ENCODE data around the gene PTPRU.

The PTPRU gene

DNA sequence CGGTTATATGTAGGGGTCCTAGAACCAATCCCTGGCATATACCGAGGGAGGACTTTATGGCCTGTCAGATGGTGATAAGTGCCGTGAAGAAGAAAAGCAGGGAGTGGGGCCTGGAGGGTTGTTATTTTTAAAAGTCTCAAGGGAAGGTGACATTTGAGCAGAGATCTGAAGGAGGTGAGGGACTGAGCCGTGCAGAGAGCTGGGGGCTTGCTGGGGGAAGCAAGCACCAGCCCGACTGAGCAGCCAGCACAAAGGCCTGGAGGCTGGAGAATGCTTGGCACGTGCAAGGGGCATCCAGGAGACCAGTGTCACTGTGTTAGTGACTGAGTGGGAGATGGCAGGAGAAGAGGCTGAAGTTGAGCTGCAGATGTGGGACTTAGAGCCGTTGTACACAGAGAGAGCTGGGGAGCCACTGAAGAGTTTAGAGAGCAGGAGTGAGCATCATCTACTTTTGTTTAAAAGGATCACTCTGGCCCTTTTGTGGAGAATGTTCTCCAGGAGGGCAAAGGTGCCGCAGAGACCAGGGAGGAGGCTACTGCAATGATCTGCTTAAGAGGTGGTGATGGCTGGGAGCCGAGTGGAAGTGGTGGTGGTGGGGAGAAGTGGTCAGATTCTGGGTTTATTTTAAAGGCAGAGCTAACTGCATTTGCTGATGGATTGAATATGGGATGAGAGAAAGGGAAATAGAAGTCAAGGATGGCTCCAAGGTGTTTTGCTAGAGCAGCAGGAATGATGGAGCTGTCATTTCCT, 31.2 kb downstream of the PTPRU start:
- H3K9me3 ChIP-seq (ENCODE audit: control insufficient read depth, low read length), result no peaks in the 10 kb centered on the region
- H3K4me3 ChIP-seq (ENCODE audit: extremely low read depth, insufficient read depth, low read length, poor library complexity, severe bottlenecking), result no peak overlapping the region

GRCh38 chr1:29269382-29269781, 33.1 kb downstream of the PTPRU start:
- H3K27ac ChIP-seq (ENCODE audit: low read depth, low read length, severe bottlenecking), result no peak overlapping the region
- 85 to 95% methylated on average over 5 to 7 of the region's 8 CpGs for WGBS, 2 experiments (ENCODE audit: insufficient coverage in 2 of 2)
- H3K36me3 ChIP-seq (ENCODE audit: control insufficient read depth, insufficient read depth, low read length), result peaks cover 12% of the 10 kb centered on the region
- H3K4me3 ChIP-seq (ENCODE audit: extremely low read depth, insufficient read depth, low read length, poor library complexity, severe bottlenecking), result no peak overlapping the region
- H3K4me1 ChIP-seq (ENCODE audit: control insufficient read depth, insufficient read depth, low read length, poor library complexity, severe bottlenecking), result peaks cover 15% of the 10 kb centered on the region
- H3K9me3 ChIP-seq (ENCODE audit: control insufficient read depth, low read length), result no peaks in the 10 kb centered on the region

More for the DNA sequence above, 31.2 kb downstream of the PTPRU start:
- no peak overlapping the region for H3K27ac ChIP-seq (ENCODE audit: low read depth, low read length, severe bottlenecking)
- H3K36me3 ChIP-seq (ENCODE audit: control insufficient read depth, insufficient read depth, low read length), result peaks cover 20% of the 10 kb centered on the region
- H3K4me1 ChIP-seq (ENCODE audit: control insufficient read depth, insufficient read depth, low read length, poor library complexity, severe bottlenecking), result peaks cover 13% of the 10 kb centered on the region
- WGBS, 2 experiments (ENCODE audit: insufficient coverage in 2 of 2), result 88 to 90% methylated on average over 8 to 9 of the region's 9 CpGs

- Histone ChIP-seq H3K4me1 (ENCODE audit: control insufficient read depth, insufficient read depth, low read length, poor library complexity, severe bottlenecking) (peaks cover 15% of the 10 kb centered on the region), H3K9me3 (ENCODE audit: control insufficient read depth, low read length) (no peaks in the 10 kb centered on the region), H3K4me3 (ENCODE audit: extremely low read depth, insufficient read depth, low read length, poor library complexity, severe bottlenecking) (no peak overlapping the region), H3K36me3 (ENCODE audit: control insufficient read depth, insufficient read depth, low read length) (peaks cover 19% of the 10 kb centered on the region), H3K27ac (ENCODE audit: low read depth, low read length, severe bottlenecking) (peak overlapping the region; percentile 75)
- 100% methylated on average over 1 to 2 of the region's 3 CpGs for WGBS, 2 experiments (ENCODE audit: insufficient coverage in 2 of 2)
Observed at GRCh38 chr1:29270929-29271521, 34.7 kb downstream of the PTPRU start.

DNA sequence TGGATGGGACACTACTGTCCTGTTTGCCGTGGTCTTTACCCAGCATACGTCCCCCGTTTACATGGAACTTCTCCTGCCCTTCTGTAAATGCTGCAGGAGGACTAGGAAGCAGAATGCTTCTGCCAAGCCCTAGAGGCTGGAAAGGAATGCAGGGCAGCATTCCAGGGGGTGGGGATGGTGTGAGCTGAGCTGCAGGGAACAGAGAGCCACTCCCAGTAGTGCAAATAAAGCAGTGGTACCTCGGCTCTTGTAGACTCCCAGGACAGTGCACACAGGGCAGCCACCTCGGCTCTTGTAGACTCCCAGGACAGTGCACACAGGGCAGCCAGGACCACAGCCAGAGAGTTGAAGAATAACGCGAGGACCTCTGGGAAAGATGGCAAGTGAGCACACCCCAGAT, 35.4 kb downstream of the PTPRU start:
- no peaks in the 10 kb centered on the region for H3K9me3 ChIP-seq (ENCODE audit: control insufficient read depth, low read length)
- no peak overlapping the region for H3K4me3 ChIP-seq (ENCODE audit: extremely low read depth, insufficient read depth, low read length, poor library complexity, severe bottlenecking)
- H3K4me1 ChIP-seq (ENCODE audit: control insufficient read depth, insufficient read depth, low read length, poor library complexity, severe bottlenecking), result peaks cover 15% of the 10 kb centered on the region
- 10 to 11% methylated on average over 5 to 6 of the region's 7 CpGs for WGBS, 2 experiments (ENCODE audit: insufficient coverage in 2 of 2)
- H3K36me3 ChIP-seq (ENCODE audit: control insufficient read depth, insufficient read depth, low read length), result peaks cover 26% of the 10 kb centered on the region
- peak overlapping the region; percentile 75 for H3K27ac ChIP-seq (ENCODE audit: low read depth, low read length, severe bottlenecking)

GRCh38 chr1:29272147-29272907, 36.0 kb downstream of the PTPRU start:
- 67% methylated on average over 2 to 3 of the region's 6 CpGs for WGBS, 2 experiments (ENCODE audit: insufficient coverage in 2 of 2)
- H3K36me3 ChIP-seq (ENCODE audit: control insufficient read depth, insufficient read depth, low read length), result peaks cover 31% of the 10 kb centered on the region
- no peak overlapping the region for H3K4me3 ChIP-seq (ENCODE audit: extremely low read depth, insufficient read depth, low read length, poor library complexity, severe bottlenecking)
- no peaks in the 10 kb centered on the region for H3K9me3 ChIP-seq (ENCODE audit: control insufficient read depth, low read length)
- H3K27ac ChIP-seq (ENCODE audit: low read depth, low read length, severe bottlenecking), result peak overlapping the region; percentile 75
- H3K4me1 ChIP-seq (ENCODE audit: control insufficient read depth, insufficient read depth, low read length, poor library complexity, severe bottlenecking), result peaks cover 15% of the 10 kb centered on the region

DNA sequence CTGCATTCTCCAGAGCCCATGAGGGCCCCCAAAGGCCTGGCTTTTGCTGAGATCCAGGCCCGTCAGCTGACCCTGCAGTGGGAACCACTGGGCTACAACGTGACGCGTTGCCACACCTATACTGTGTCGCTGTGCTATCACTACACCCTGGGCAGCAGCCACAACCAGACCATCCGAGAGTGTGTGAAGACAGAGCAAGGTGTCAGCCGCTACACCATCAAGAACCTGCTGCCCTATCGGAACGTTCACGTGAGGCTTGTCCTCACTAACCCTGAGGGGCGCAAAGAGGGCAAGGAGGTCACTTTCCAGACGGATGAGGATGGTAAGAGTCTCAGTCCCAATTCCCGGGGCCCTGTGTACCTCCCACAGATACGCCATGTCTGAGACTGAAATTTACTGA, 39.1 kb downstream of the PTPRU start:
- 94 to 98% methylated on average over 11 to 12 of the region's 14 CpGs for WGBS, 2 experiments (ENCODE audit: insufficient coverage in 2 of 2)
- Histone ChIP-seq H3K9me3 (ENCODE audit: control insufficient read depth, low read length) (no peaks in the 10 kb centered on the region), H3K36me3 (ENCODE audit: control insufficient read depth, insufficient read depth, low read length) (peaks cover 41% of the 10 kb centered on the region)

GRCh38 chr1:29278124-29278523, 41.8 kb downstream of the PTPRU start:
- WGBS, 2 experiments (ENCODE audit: insufficient coverage in 2 of 2), result 88 to 92% methylated on average over 3 of the region's 3 CpGs
- peaks cover 42% of the 10 kb centered on the region for H3K36me3 ChIP-seq (ENCODE audit: control insufficient read depth, insufficient read depth, low read length)
- no peaks in the 10 kb centered on the region for H3K9me3 ChIP-seq (ENCODE audit: control insufficient read depth, low read length)
- no peak overlapping the region for H3K4me3 ChIP-seq (ENCODE audit: extremely low read depth, insufficient read depth, low read length, poor library complexity, severe bottlenecking)
- H3K4me1 ChIP-seq (ENCODE audit: control insufficient read depth, insufficient read depth, low read length, poor library complexity, severe bottlenecking), result peaks cover 7% of the 10 kb centered on the region
- H3K27ac ChIP-seq (ENCODE audit: low read depth, low read length, severe bottlenecking), result no peak overlapping the region

More for the DNA sequence above, 39.1 kb downstream of the PTPRU start:
- Histone ChIP-seq H3K27ac (ENCODE audit: low read depth, low read length, severe bottlenecking) (no peak overlapping the region), H3K4me1 (ENCODE audit: control insufficient read depth, insufficient read depth, low read length, poor library complexity, severe bottlenecking) (peaks cover 18% of the 10 kb centered on the region), H3K4me3 (ENCODE audit: extremely low read depth, insufficient read depth, low read length, poor library complexity, severe bottlenecking) (no peak overlapping the region)

GRCh38 chr1:29279406-29279805, 43.1 kb downstream of the PTPRU start:
- Histone ChIP-seq H3K36me3 (ENCODE audit: control insufficient read depth, insufficient read depth, low read length) (peaks cover 42% of the 10 kb centered on the region), H3K4me3 (ENCODE audit: extremely low read depth, insufficient read depth, low read length, poor library complexity, severe bottlenecking) (no peak overlapping the region), H3K9me3 (ENCODE audit: control insufficient read depth, low read length) (no peaks in the 10 kb centered on the region), H3K27ac (ENCODE audit: low read depth, low read length, severe bottlenecking) (no peak overlapping the region), H3K4me1 (ENCODE audit: control insufficient read depth, insufficient read depth, low read length, poor library complexity, severe bottlenecking) (peaks cover 9% of the 10 kb centered on the region)
- WGBS, 2 experiments (ENCODE audit: insufficient coverage in 2 of 2), result 94 to 97% methylated on average over 12 to 13 of the region's 13 CpGs

- peaks cover 41% of the 10 kb centered on the region for H3K36me3 ChIP-seq (ENCODE audit: control insufficient read depth, insufficient read depth, low read length)
- H3K27ac ChIP-seq (ENCODE audit: low read depth, low read length, severe bottlenecking), result no peak overlapping the region
- H3K9me3 ChIP-seq (ENCODE audit: control insufficient read depth, low read length), result no peaks in the 10 kb centered on the region
- 98 to 100% methylated on average over 7 to 10 of the region's 11 CpGs for whole genome bisulfite sequencing, 2 experiments (ENCODE audit: insufficient coverage in 2 of 2)
- no peak overlapping the region for H3K4me3 ChIP-seq (ENCODE audit: extremely low read depth, insufficient read depth, low read length, poor library complexity, severe bottlenecking)
- H3K4me1 ChIP-seq (ENCODE audit: control insufficient read depth, insufficient read depth, low read length, poor library complexity, severe bottlenecking), result peaks cover 9% of the 10 kb centered on the region
Observed at GRCh38 chr1:29279951-29280391, 43.6 kb downstream of the PTPRU start.

DNA sequence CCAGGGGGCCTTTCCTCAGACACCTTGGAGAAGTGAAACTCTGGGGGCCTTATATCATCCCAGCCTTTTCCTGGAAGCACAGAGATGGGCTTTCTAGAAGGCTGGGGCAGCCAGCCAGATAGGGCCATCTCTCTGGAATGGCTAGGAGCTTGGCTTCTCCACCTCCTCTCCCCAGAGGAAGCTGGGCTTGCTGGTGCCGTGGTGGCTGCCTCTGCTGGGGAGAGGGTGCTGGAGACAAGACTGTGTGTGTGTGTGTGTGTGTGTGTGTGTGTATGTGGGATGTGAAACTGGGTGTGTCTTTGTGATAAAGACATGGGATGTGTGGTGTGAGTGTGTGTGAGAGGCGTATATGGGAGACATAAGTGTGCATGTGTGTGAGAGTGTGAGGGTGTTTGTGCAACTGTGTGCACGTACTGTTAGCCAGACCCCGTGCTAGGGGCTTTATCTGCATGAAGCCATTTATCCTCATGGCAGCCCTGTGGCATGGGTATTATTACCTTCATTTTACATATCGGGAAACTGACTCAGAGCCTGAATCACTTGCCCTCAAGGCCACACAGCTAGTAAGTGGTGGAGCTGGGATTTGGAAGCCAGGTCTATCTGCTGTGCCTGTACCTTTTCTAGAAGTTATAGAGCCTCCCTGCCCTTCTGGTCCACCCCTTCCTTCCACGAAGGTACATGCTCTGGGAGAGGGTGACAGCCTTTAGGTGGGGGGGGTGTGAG, 44.2 kb downstream of the PTPRU start:
- Histone ChIP-seq H3K4me1 (ENCODE audit: control insufficient read depth, insufficient read depth, low read length, poor library complexity, severe bottlenecking) (peaks cover 9% of the 10 kb centered on the region), H3K36me3 (ENCODE audit: control insufficient read depth, insufficient read depth, low read length) (peaks cover 36% of the 10 kb centered on the region), H3K9me3 (ENCODE audit: control insufficient read depth, low read length) (no peaks in the 10 kb centered on the region), H3K4me3 (ENCODE audit: extremely low read depth, insufficient read depth, low read length, poor library complexity, severe bottlenecking) (no peak overlapping the region), H3K27ac (ENCODE audit: low read depth, low read length, severe bottlenecking) (no peak overlapping the region)
- 80 to 100% methylated on average over 3 to 4 of the region's 6 CpGs for WGBS, 2 experiments (ENCODE audit: insufficient coverage in 2 of 2)

All from mesodermal cell (in vitro differentiated cells).